Cardiac muscle cell (in vitro differentiated cells and primary cell): ENCODE results near the gene RNASEH2C. TPM values are rescaled to one million over a fixed set of nuclear protein-coding genes. Genes with fewer than 3 reads are reported as not detected.

Experiments used
- DNase-seq, 2 donors: peaks; one replicate each; pipeline versions ENCODE4 v3.0.0 to v3.0.0-alpha.2; 2010 to 2017; ENCODE audit warnings: low read depth in 1 of 2, low spot score in 1 of 2
- H3K27ac ChIP-seq: fragments of 200-600 bp; sonication (generic); 2 replicates; pipeline ENCODE4 v1.5.1; 2016
- H3K27me3 ChIP-seq: fragments of 200-600 bp; sonication (generic); 2 replicates; pipeline ENCODE4 v1.6.0; 2016; ENCODE audit warnings: control low read depth
- H3K36me3 ChIP-seq: fragments of 200-600 bp; sonication (generic); 2 replicates; pipeline ENCODE4 v1.5.1; 2016; ENCODE audit warnings: control low read depth
- H3K4me1 ChIP-seq: fragments of 200-600 bp; sonication (generic); 2 replicates; pipeline ENCODE4 v1.8.1; 2017; ENCODE audit warnings: low read depth, mild to moderate bottlenecking, mixed run types
- H3K4me3 ChIP-seq: fragments of 200-600 bp; sonication (generic); 2 replicates; pipeline ENCODE4 v1.5.1; 2016; ENCODE audit warnings: mild to moderate bottlenecking
- H3K9me3 ChIP-seq: fragments of 200-600 bp; sonication (generic); 2 replicates; pipeline ENCODE4 v1.5.1; 2017; ENCODE audit warnings: low read depth, mild to moderate bottlenecking, control low read depth
- CTCF ChIP-seq: IDR thresholded peaks from 2 replicates; pipeline ENCODE4 v1.5.1; 2012; ENCODE audit warnings: low read depth, mild to moderate bottlenecking, low read length
- polyA plus RNA-seq: library from polyadenylated mRNA; unstranded; fragments of >200 nt; fragmentation: Nextera tagmentation; extraction: Ambion mirVana; gene quantifications from 2 replicates; pipeline ENCODE4 v1.2.1, GENCODE V29; 2016
- total RNA-seq: library from RNA; depleted of rRNA; stranded (reverse); fragments of >200 nt; gene quantifications from 2 replicates; pipeline ENCODE4 v1.2.3, GENCODE V29; 2016

The RNASEH2C gene
- total and polyA plus RNA-seq, 2 experiments from 2014 or later: 84.4 to 108 TPM

DNA sequence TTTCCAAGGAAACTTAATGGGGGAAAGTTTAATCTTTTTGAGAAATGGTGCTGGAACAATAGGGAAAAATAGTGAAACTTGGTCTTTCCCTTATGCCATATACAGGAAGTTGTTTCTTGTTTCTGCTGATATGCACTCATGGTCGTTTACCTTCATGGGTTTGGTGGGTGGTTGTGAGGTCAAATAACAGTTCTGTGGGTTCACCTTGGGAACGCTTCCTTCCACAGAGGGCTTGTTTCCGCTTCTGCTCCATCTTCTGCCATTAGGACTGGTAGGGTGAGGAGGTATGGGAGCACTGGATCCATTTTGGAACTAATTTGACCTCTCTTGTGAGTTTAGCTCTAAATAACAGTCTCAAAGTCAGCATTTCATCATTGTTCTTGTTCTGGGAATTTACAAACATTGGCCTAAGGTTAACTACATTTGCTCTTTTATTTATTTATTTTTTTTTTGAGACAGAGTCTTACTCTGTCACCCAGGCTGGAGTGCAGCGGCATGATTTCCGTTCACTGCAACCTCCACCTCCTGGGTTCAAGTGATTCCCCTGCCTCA, 40.3 kb downstream of the RNASEH2C start:
- Histone ChIP-seq H3K9me3 (no peaks in the 10 kb centered on the region), H3K4me3 (no peak overlapping the region), H3K27ac (no peak overlapping the region), H3K36me3 (no peaks in the 10 kb centered on the region), H3K4me1 (no peaks in the 10 kb centered on the region), H3K27me3 (no peaks in the 10 kb centered on the region)
- DNase-seq: no peak
- TF ChIP-seq CTCF: no peak

DNA sequence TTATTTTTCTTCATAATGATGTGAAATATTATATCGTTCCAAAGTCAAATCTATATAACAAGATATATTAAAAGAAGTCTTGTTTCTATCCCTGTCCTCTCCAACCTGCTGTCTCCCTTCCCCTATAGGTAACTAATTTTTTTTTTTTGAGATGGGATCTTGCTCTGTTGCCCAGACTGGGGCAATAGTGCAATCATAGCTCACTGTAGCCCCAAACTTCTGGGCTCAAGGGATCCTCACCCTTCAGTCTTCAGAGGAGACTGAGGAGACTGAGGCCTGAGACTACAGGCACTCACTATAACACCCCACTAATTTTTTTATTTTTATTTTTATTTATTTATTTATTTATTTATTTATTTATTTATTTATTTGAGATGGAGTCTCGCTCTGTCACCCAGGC, 47.6 kb downstream of the RNASEH2C start:
- DNase-seq: no peak
- H3K4me3 ChIP-seq: no peak overlapping the region
- no peaks in the 10 kb centered on the region for H3K4me1 ChIP-seq
- H3K27me3 ChIP-seq: no peaks in the 10 kb centered on the region
- no peak overlapping the region for H3K27ac ChIP-seq
- H3K9me3 ChIP-seq: no peaks in the 10 kb centered on the region
- H3K36me3 ChIP-seq: no peaks in the 10 kb centered on the region
- TF ChIP-seq CTCF: no peak

DNA sequence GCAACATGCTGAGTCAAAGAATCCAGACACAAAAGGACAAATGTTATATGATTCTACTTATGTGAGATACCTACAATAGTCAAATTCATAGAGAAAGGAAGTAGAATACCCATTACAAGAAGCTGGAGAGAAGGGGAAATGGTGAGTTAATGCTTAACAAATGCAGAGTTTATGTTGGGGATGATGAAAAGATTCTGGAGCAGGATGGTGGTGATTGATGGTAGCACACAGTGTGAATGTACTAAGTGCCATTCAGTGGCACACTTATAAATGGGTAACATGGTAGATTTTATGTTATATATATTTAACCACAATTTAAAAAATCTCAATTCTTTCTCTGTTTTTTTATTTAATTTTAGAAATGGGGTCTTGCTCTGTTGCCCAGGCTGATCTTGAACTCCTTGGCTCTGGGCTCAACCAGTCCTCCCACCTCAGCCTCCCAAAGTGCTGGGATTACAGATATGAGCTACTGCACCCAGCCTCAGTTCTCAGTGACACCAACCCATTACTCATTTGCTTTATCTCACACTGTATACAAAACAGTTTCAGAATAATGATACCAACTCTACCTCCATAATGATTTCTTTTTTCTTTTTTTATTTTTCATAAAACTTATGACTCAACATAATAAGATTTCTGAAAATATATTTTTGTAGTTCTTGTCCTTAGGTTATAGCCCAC, 48.3 kb downstream of the RNASEH2C start:
- no peak for TF ChIP-seq CTCF
- Histone ChIP-seq H3K9me3 (no peaks in the 10 kb centered on the region), H3K27ac (no peak overlapping the region), H3K4me1 (no peaks in the 10 kb centered on the region), H3K36me3 (no peaks in the 10 kb centered on the region), H3K27me3 (no peaks in the 10 kb centered on the region), H3K4me3 (no peak overlapping the region)
- DNase-seq: no peak

Other genes starting within 250 kb of the RNASEH2C start
- 3,311 and 7,439 TPM in 2 replicates for gene MALAT1, start 221.8 kb downstream of the RNASEH2C start, total RNA-seq
- 16,838 and 18,899 TPM in 2 replicates for gene MALAT1, start 221.8 kb downstream of the RNASEH2C start, polyA plus RNA-seq
- 157 and 168 TPM in 2 replicates for gene SCYL1, start 195.7 kb downstream of the RNASEH2C start, total RNA-seq
- 139 and 146 TPM in 2 replicates for gene SCYL1, start 195.7 kb downstream of the RNASEH2C start, polyA plus RNA-seq
- 61.8 and 98.3 TPM in 2 replicates for gene LTBP3, start 162.4 kb downstream of the RNASEH2C start, total RNA-seq
- 53.7 and 60.9 TPM in 2 replicates for gene LTBP3, start 162.4 kb downstream of the RNASEH2C start, polyA plus RNA-seq
- 56.6 and 57.4 TPM in 2 replicates for gene ZNRD2, start 150.3 kb downstream of the RNASEH2C start, total RNA-seq
- gene ZNRD2, start 150.3 kb downstream of the RNASEH2C start, polyA plus RNA-seq: 55.7 and 70.5 TPM in 2 replicates
- gene FAM89B, start 148.3 kb downstream of the RNASEH2C start, total RNA-seq: 42.9 and 71.8 TPM in 2 replicates
- 96.0 and 132 TPM in 2 replicates for gene FAM89B, start 148.3 kb downstream of the RNASEH2C start, polyA plus RNA-seq
- 14.9 and 50.5 TPM in 2 replicates for gene EHBP1L1, start 144.7 kb downstream of the RNASEH2C start, total RNA-seq
- 14.2 and 30.0 TPM in 2 replicates for gene EHBP1L1, start 144.7 kb downstream of the RNASEH2C start, polyA plus RNA-seq
- gene KCNK7, start 125.0 kb downstream of the RNASEH2C start, total RNA-seq: 0.25 TPM in 1 of 2 replicates, not detected in the other
- gene KCNK7, start 125.0 kb downstream of the RNASEH2C start, polyA plus RNA-seq: not detected in 2 replicates
- gene MAP3K11, start 106.6 kb downstream of the RNASEH2C start, total RNA-seq: 44.8 and 63.1 TPM in 2 replicates
- 25.9 and 31.2 TPM in 2 replicates for gene MAP3K11, start 106.6 kb downstream of the RNASEH2C start, polyA plus RNA-seq
- 40.9 and 42.7 TPM in 2 replicates for gene PCNX3, start 105.0 kb downstream of the RNASEH2C start, total RNA-seq
- 18.9 and 22.0 TPM in 2 replicates for gene PCNX3, start 105.0 kb downstream of the RNASEH2C start, polyA plus RNA-seq
- 17.3 and 25.9 TPM in 2 replicates for gene SIPA1, start 82.7 kb downstream of the RNASEH2C start, total RNA-seq
- gene SIPA1, start 82.7 kb downstream of the RNASEH2C start, polyA plus RNA-seq: 21.6 and 33.7 TPM in 2 replicates
- 39.8 and 51.9 TPM in 2 replicates for gene RELA, start 57.9 kb downstream of the RNASEH2C start, total RNA-seq
- gene RELA, start 57.9 kb downstream of the RNASEH2C start, polyA plus RNA-seq: 46.2 and 46.5 TPM in 2 replicates
- gene KAT5, start 8.5 kb downstream of the RNASEH2C start, total RNA-seq: 51.2 and 51.4 TPM in 2 replicates
- 37.7 and 63.7 TPM in 2 replicates for gene KAT5, start 8.5 kb downstream of the RNASEH2C start, polyA plus RNA-seq
- gene AP5B1, start 60.2 kb upstream of the RNASEH2C start, total RNA-seq: 18.1 and 24.3 TPM in 2 replicates
- 13.6 and 18.0 TPM in 2 replicates for gene AP5B1, start 60.2 kb upstream of the RNASEH2C start, polyA plus RNA-seq
- 0.15 and 0.60 TPM in 2 replicates for gene OVOL1, start 66.3 kb upstream of the RNASEH2C start, total RNA-seq
- gene OVOL1, start 66.3 kb upstream of the RNASEH2C start, polyA plus RNA-seq: 0.35 TPM in 1 of 2 replicates, not detected in the other
- 5.9 and 6.0 TPM in 2 replicates for gene SNX32, start 113.2 kb upstream of the RNASEH2C start, total RNA-seq
- gene SNX32, start 113.2 kb upstream of the RNASEH2C start, polyA plus RNA-seq: 13.2 and 21.4 TPM in 2 replicates
- 974 and 1,709 TPM in 2 replicates for gene CFL1, start 137.4 kb upstream of the RNASEH2C start, total RNA-seq
- 1,641 and 2,660 TPM in 2 replicates for gene CFL1, start 137.4 kb upstream of the RNASEH2C start, polyA plus RNA-seq
- gene MUS81, start 139.6 kb upstream of the RNASEH2C start, total RNA-seq: 74.3 and 88.9 TPM in 2 replicates
- gene MUS81, start 139.6 kb upstream of the RNASEH2C start, polyA plus RNA-seq: 80.3 and 82.7 TPM in 2 replicates
- 138 and 161 TPM in 2 replicates for gene EFEMP2, start 152.0 kb upstream of the RNASEH2C start, total RNA-seq
- gene EFEMP2, start 152.0 kb upstream of the RNASEH2C start, polyA plus RNA-seq: 216 and 267 TPM in 2 replicates
- gene CTSW, start 159.0 kb upstream of the RNASEH2C start, total RNA-seq: not detected in 2 replicates
- 0.60 TPM in 1 of 2 replicates, not detected in the other for gene CTSW, start 159.0 kb upstream of the RNASEH2C start, polyA plus RNA-seq
- 140 and 220 TPM in 2 replicates for gene FIBP, start 167.7 kb upstream of the RNASEH2C start, total RNA-seq
- 143 and 199 TPM in 2 replicates for gene FIBP, start 167.7 kb upstream of the RNASEH2C start, polyA plus RNA-seq
- 67.3 and 80.2 TPM in 2 replicates for gene CCDC85B, start 169.9 kb upstream of the RNASEH2C start, total RNA-seq
- gene CCDC85B, start 169.9 kb upstream of the RNASEH2C start, polyA plus RNA-seq: 83.4 and 96.5 TPM in 2 replicates
- 0.21 TPM in 1 of 2 replicates, not detected in the other for gene FOSL1, start 179.6 kb upstream of the RNASEH2C start, total RNA-seq
- 0.60 TPM in 1 of 2 replicates, not detected in the other for gene FOSL1, start 179.6 kb upstream of the RNASEH2C start, polyA plus RNA-seq
- 34.7 and 39.5 TPM in 2 replicates for gene C11orf68, start 198.3 kb upstream of the RNASEH2C start, total RNA-seq
- 73.1 and 86.5 TPM in 2 replicates for gene C11orf68, start 198.3 kb upstream of the RNASEH2C start, polyA plus RNA-seq
- gene DRAP1, start 198.6 kb upstream of the RNASEH2C start, total RNA-seq: 257 and 264 TPM in 2 replicates
- gene DRAP1, start 198.6 kb upstream of the RNASEH2C start, polyA plus RNA-seq: 230 and 288 TPM in 2 replicates
- gene TSGA10IP, start 224.7 kb upstream of the RNASEH2C start, total RNA-seq: 1.0 TPM in 1 of 2 replicates, not detected in the other
- gene TSGA10IP, start 224.7 kb upstream of the RNASEH2C start, polyA plus RNA-seq: 0.25 and 1.1 TPM in 2 replicates
- 55.7 and 74.7 TPM in 2 replicates for gene SART1, start 240.9 kb upstream of the RNASEH2C start, total RNA-seq
- gene SART1, start 240.9 kb upstream of the RNASEH2C start, polyA plus RNA-seq: 51.6 and 59.4 TPM in 2 replicates